HepG2 (cell line): ENCODE data around the gene ERLIN1.

Source experiments
- CCDC6 ChIP-seq: sonication (generic); formaldehyde crosslinking; IDR thresholded peaks from 2 replicates; pipeline ENCODE4 v1.8.1; 2022; ENCODE audit warnings: mild to moderate bottlenecking, missing genetic modification reagents, moderate library complexity
- CTCF ChIP-seq: sonication (generic); formaldehyde crosslinking; IDR thresholded peaks from 2 replicates; pipeline ENCODE4 v1.5.0; 2020; ENCODE audit warnings: mild to moderate bottlenecking, missing genetic modification reagents, moderate library complexity
- NBN ChIP-seq: fragments of 450-650 bp; conservative IDR thresholded peaks from 2 replicates; pipeline ENCODE4 v1.6.1; 2017
- SMAD1 ChIP-seq: sonication (generic); formaldehyde crosslinking; IDR thresholded peaks from 2 replicates; pipeline ENCODE4 v1.4.0; 2020; ENCODE audit warnings: missing genetic modification reagents, low read depth, mild to moderate bottlenecking, borderline replicate concordance
- SMC3 ChIP-seq: IDR thresholded peaks from 2 replicates; pipeline ENCODE4 v1.6.1; 2011; ENCODE audit warnings: low read length, improper control_type of control experiment
- STAT5B ChIP-seq: sonication (generic); formaldehyde crosslinking; IDR thresholded peaks from 2 replicates; pipeline ENCODE4 v1.4.0; 2020; ENCODE audit warnings: missing genetic modification reagents
- ZNF124 ChIP-seq: sonication (generic); formaldehyde crosslinking; IDR thresholded peaks from 2 replicates; pipeline ENCODE4 v1.4.0; 2020; ENCODE audit warnings: missing genetic modification reagents

DNA sequence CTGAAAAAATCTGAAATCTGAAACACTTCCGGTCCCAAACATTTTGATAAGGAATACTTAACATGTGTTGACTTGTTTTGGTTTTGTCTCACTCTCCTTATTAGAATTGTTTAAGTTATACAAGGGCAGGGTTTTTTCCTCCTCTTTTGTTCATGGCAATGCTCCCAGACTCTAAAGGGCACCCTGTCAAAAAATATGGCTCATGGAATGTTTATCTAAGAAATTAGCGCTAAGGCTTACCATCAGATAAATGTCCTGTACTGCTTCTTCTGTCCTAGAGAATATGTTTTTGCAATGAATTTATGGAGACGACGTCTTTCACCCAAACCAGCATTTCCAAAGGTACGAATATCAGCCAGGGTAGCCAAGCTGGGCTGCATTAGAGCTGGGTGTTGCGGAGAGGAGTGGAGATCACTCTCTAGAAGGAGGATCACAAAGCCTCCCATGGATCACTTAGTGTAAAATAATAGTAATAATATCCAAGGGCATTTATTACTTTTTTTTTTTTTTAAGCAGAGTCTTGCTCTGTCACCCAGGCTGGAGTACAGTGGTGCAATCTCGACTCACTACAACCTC lies 46.8 kb downstream of the ERLIN1 start:
- no peak for TF ChIP-seq SMC3
- no peak for TF ChIP-seq ZNF124 (CRISPR knock-in tag)
- no peak for TF ChIP-seq NBN
- no peak for TF ChIP-seq CCDC6 (CRISPR knock-in tag)
- TF ChIP-seq CTCF (CRISPR knock-in tag), result no peak
- no peak for TF ChIP-seq STAT5B
- TF ChIP-seq SMAD1 (CRISPR knock-in tag), result no peak
